Stimulated activated naive CD4-positive, alpha-beta T cell (primary cell): ENCODE data around the gene CHADL.
A peak's percentile ranks its signal among the peaks of the same experiment; 100 is the strongest.

Source experiments
- DNase-seq, 6 experiments: peaks; one replicate each; lab custom pipeline; 2025; lab: John Stamatoyannopoulos, UW

CHADL gene

GRCh38 chr22:41230401-41230785 is 10.3 kb downstream of the CHADL start:
- DNase-seq, result no peak

- DNase-seq, result no peak
Measured at GRCh38 chr22:41229730-41230400, 10.9 kb downstream of the CHADL start.

- no peak for DNase-seq
Measured at GRCh38 chr22:41229215-41229614, 11.5 kb downstream of the CHADL start.

- DNase-seq, result no peak
Measured at GRCh38 chr22:41226723-41227655, 13.7 kb downstream of the CHADL start.

- DNase-seq, result no peak
Measured at GRCh38 chr22:41223535-41223934, 17.2 kb downstream of the CHADL start.

GRCh38 chr22:41222846-41223507 is 17.8 kb downstream of the CHADL start:
- DNase-seq, result no peak

- DNase-seq, result peak in 4 of 6 experiments; percentile 28 to 49 (median 34)
Measured at GRCh38 chr22:41217553-41218157, 23.1 kb downstream of the CHADL start.

- DNase-seq, result no peak
Measured at GRCh38 chr22:41216984-41217383, 23.7 kb downstream of the CHADL start.

- no peak for DNase-seq
Measured at GRCh38 chr22:41215926-41216325, 24.8 kb downstream of the CHADL start.

- no peak for DNase-seq
Measured at GRCh38 chr22:41215409-41215808, 25.3 kb downstream of the CHADL start.

GRCh38 chr22:41206719-41207118 is 34.0 kb downstream of the CHADL start:
- no peak for DNase-seq

- peak; percentile 94 to 99 (median 96) for DNase-seq
Measured at GRCh38 chr22:41204992-41205900, 35.5 kb downstream of the CHADL start, which contains the start of gene L3MBTL2. TSS of gene L3MBTL2 (plus strand) at chr22:41205312. CDS start at chr22:41205363, 51 bp downstream.

- DNase-seq, result no peak
Measured at GRCh38 chr22:41204066-41204465, 36.7 kb downstream of the CHADL start.

GRCh38 chr22:41203118-41203517 is 37.6 kb downstream of the CHADL start:
- DNase-seq, result no peak

GRCh38 chr22:41201141-41201540 is 39.6 kb downstream of the CHADL start:
- DNase-seq, result no peak

- DNase-seq, result peak in 4 of 6 experiments; percentile 22 to 50 (median 26)
Measured at GRCh38 chr22:41198027-41198580, 42.6 kb downstream of the CHADL start.

GRCh38 chr22:41197038-41197972 is 43.4 kb downstream of the CHADL start:
- DNase-seq, result peak; percentile 52 to 85 (median 76)

- DNase-seq, result no peak
Measured at GRCh38 chr22:41193829-41194228, 46.9 kb downstream of the CHADL start.

GRCh38 chr22:41191467-41191866 is 49.3 kb downstream of the CHADL start:
- no peak for DNase-seq
